Measurements from ENCODE around the gene LGI2. TPM values are rescaled to one million over a fixed set of nuclear protein-coding genes. Genes with fewer than 3 reads are reported as not detected.

The LGI2 gene
- total RNA-seq, 8 experiments from 2014 or later: 1.4 to 10.9 (median 7.5) TPM

GRCh38 chr4:24980740-24981139 lies 50.0 kb downstream of the LGI2 start:
- no peak overlapping the region for H3K27ac ChIP-seq
- in situ Hi-C loops (cut with MboI; ENCODE audit: low pct_unique_long_range_greater_than_20kb in 2 of 9, low sequenced_read_pairs in 9 of 9, unreplicated experiment in 9 of 9): loop anchor here in 4 of 9 experiments (25.0 kb wide), 2 partner anchors 157 to 493 kb away; no protein-coding TSS in a partner anchor

GRCh38 chr4:24980064-24980690 lies 50.6 kb downstream of the LGI2 start:
- H3K4me1 ChIP-seq (replicated peaks in 1 of 2): peaks cover 0 to 10% of the 10 kb centered on the region in 2 donors
- peak in 7 of 8 experiments; percentile 36 to 83 (median 57) for ATAC-seq (replicated peaks in 6 of 8)
- WGBS, 10 experiments: 0 to 50% (median 25%) methylated on average over 4 to 13 of the region's 17 CpGs
- peak overlapping the region in 3 of 5 donors; percentile 4 to 25 (median 7) for H3K4me3 ChIP-seq
- in situ Hi-C loops (cut with MboI; ENCODE audit: low pct_unique_long_range_greater_than_20kb in 2 of 9, low sequenced_read_pairs in 9 of 9, unreplicated experiment in 9 of 9): loop anchor here in 4 of 9 experiments (25.0 kb wide), 2 partner anchors 157 to 493 kb away; no protein-coding TSS in a partner anchor
- H3K27ac ChIP-seq: no peak overlapping the region

More at GRCh38 chr4:24980740-24981139, 50.0 kb downstream of the LGI2 start:
- peak in 5 of 8 experiments; percentile 38 to 67 (median 61) for ATAC-seq (replicated peaks in 6 of 8)
- WGBS, 10 experiments: 34 to 100% (median 59%) methylated on average over 1 to 5 of the region's 5 CpGs; no CpG with 5 or more reads in 1 of the 10 experiments
- Histone ChIP-seq H3K4me3 (no peak overlapping the region), H3K4me1 (replicated peaks in 1 of 2) (peaks cover 0 to 10% of the 10 kb centered on the region in 2 donors)

GRCh38 chr4:24979554-24979953 lies 51.2 kb downstream of the LGI2 start:
- Histone ChIP-seq H3K4me3 (no peak overlapping the region), H3K4me1 (replicated peaks in 1 of 2) (peaks cover 0 to 10% of the 10 kb centered on the region in 2 donors), H3K27ac (no peak overlapping the region)
- peak in 2 of 8 experiments; percentile 63 to 66 for ATAC-seq (replicated peaks in 6 of 8)
- WGBS, 10 experiments: 5 to 100% (median 89%) methylated on average over 2 to 7 of the region's 7 CpGs; no CpG with 5 or more reads in 1 of the 10 experiments
- in situ Hi-C loops (cut with MboI; ENCODE audit: low pct_unique_long_range_greater_than_20kb in 2 of 9, low sequenced_read_pairs in 9 of 9, unreplicated experiment in 9 of 9): loop anchor here in 4 of 9 experiments (25.0 kb wide), 2 partner anchors 158 to 492 kb away; no protein-coding TSS in a partner anchor

- ATAC-seq (replicated peaks in 6 of 8): no peak
- 38 to 100% (median 91%) methylated on average over 2 to 9 of the region's 9 CpGs; no CpG with 5 or more reads in 1 of the 10 experiments for WGBS, 10 experiments
Measured at GRCh38 chr4:24978291-24979075, 52.3 kb downstream of the LGI2 start.

GRCh38 chr4:24975510-24975909 lies 55.2 kb downstream of the LGI2 start:
- H3K4me3 ChIP-seq: no peak overlapping the region
- 38 to 100% (median 70%) methylated on average over 1 to 2 of the region's 4 CpGs; no CpG with 5 or more reads in 6 of the 10 experiments for WGBS, 10 experiments
- peaks cover 0 to 3% of the 10 kb centered on the region in 2 donors for H3K4me1 ChIP-seq (replicated peaks in 1 of 2)
- ATAC-seq (replicated peaks in 6 of 8): no peak
- in situ Hi-C loops (cut with MboI; ENCODE audit: low pct_unique_long_range_greater_than_20kb in 2 of 9, low sequenced_read_pairs in 9 of 9, unreplicated experiment in 9 of 9): loop anchor here in 4 of 9 experiments (25.0 kb wide), 2 partner anchors 162 to 488 kb away; no protein-coding TSS in a partner anchor
- no peak overlapping the region for H3K27ac ChIP-seq

More at GRCh38 chr4:24978291-24979075, 52.3 kb downstream of the LGI2 start:
- Histone ChIP-seq H3K27ac (no peak overlapping the region), H3K4me1 (replicated peaks in 1 of 2) (peaks cover 0 to 10% of the 10 kb centered on the region in 2 donors), H3K4me3 (no peak overlapping the region)
- in situ Hi-C loops (cut with MboI; ENCODE audit: low pct_unique_long_range_greater_than_20kb in 2 of 9, low sequenced_read_pairs in 9 of 9, unreplicated experiment in 9 of 9): loop anchor here in 4 of 9 experiments (25.0 kb wide), 2 partner anchors 159 to 491 kb away; no protein-coding TSS in a partner anchor

- ATAC-seq (replicated peaks in 6 of 8): no peak
- WGBS, 10 experiments: 30 to 94% (median 79%) methylated on average over 2 to 12 of the region's 24 CpGs; no CpG with 5 or more reads in 3 of the 10 experiments
- in situ Hi-C loops (cut with MboI; ENCODE audit: low pct_unique_long_range_greater_than_20kb in 2 of 9, low sequenced_read_pairs in 9 of 9, unreplicated experiment in 9 of 9): no loop called here
- H3K27ac ChIP-seq: no peak overlapping the region
- no peak overlapping the region for H3K4me3 ChIP-seq
- H3K4me1 ChIP-seq (replicated peaks in 1 of 2): no peaks in the 10 kb centered on the region
Measured at GRCh38 chr4:24973747-24974601, 56.8 kb downstream of the LGI2 start.

- Histone ChIP-seq H3K4me1 (replicated peaks in 1 of 2) (no peaks in the 10 kb centered on the region), H3K4me3 (no peak overlapping the region), H3K27ac (no peak overlapping the region)
- in situ Hi-C loops (cut with MboI; ENCODE audit: low pct_unique_long_range_greater_than_20kb in 2 of 9, low sequenced_read_pairs in 9 of 9, unreplicated experiment in 9 of 9): no loop called here
- 10 to 71% (median 31%) methylated on average over 1 to 3 of the region's 3 CpGs; no CpG with 5 or more reads in 2 of the 10 experiments for WGBS, 10 experiments
- peak in 3 of 8 experiments; percentile 16 to 81 (median 43) for ATAC-seq (replicated peaks in 6 of 8)
Measured at GRCh38 chr4:24973404-24973746, 57.4 kb downstream of the LGI2 start.

- WGBS, 10 experiments: 20 to 85% (median 73%) methylated on average over 1 to 7 of the region's 7 CpGs; no CpG with 5 or more reads in 3 of the 10 experiments
- in situ Hi-C loops (cut with MboI; ENCODE audit: low pct_unique_long_range_greater_than_20kb in 2 of 9, low sequenced_read_pairs in 9 of 9, unreplicated experiment in 9 of 9): no loop called here
- Histone ChIP-seq H3K4me1 (replicated peaks in 1 of 2) (no peaks in the 10 kb centered on the region), H3K27ac (no peak overlapping the region), H3K4me3 (no peak overlapping the region)
- ATAC-seq (replicated peaks in 6 of 8): peak in 1 of 8 experiments; percentile 84
Measured at GRCh38 chr4:24971192-24971591, 59.6 kb downstream of the LGI2 start.

GRCh38 chr4:24970635-24971034 lies 60.1 kb downstream of the LGI2 start:
- no peak for ATAC-seq (replicated peaks in 6 of 8)
- in situ Hi-C loops (cut with MboI; ENCODE audit: low pct_unique_long_range_greater_than_20kb in 2 of 9, low sequenced_read_pairs in 9 of 9, unreplicated experiment in 9 of 9): no loop called here
- 100% methylated on average over 1 to 2 of the region's 2 CpGs; no CpG with 5 or more reads in 8 of the 10 experiments for WGBS, 10 experiments
- Histone ChIP-seq H3K4me3 (no peak overlapping the region), H3K4me1 (replicated peaks in 1 of 2) (no peaks in the 10 kb centered on the region), H3K27ac (no peak overlapping the region)

- Histone ChIP-seq H3K4me3 (no peak overlapping the region), H3K4me1 (replicated peaks in 1 of 2) (no peaks in the 10 kb centered on the region), H3K27ac (no peak overlapping the region)
- ATAC-seq (replicated peaks in 6 of 8): no peak
- in situ Hi-C loops (cut with MboI; ENCODE audit: low pct_unique_long_range_greater_than_20kb in 2 of 9, low sequenced_read_pairs in 9 of 9, unreplicated experiment in 9 of 9): no loop called here
- WGBS, 10 experiments: 20 to 92% (median 60%) methylated on average over 2 to 3 of the region's 5 CpGs; no CpG with 5 or more reads in 5 of the 10 experiments
Measured at GRCh38 chr4:24970191-24970590, 60.6 kb downstream of the LGI2 start.

GRCh38 chr4:24969486-24969885 lies 61.3 kb downstream of the LGI2 start:
- Histone ChIP-seq H3K4me1 (replicated peaks in 1 of 2) (no peaks in the 10 kb centered on the region), H3K27ac (no peak overlapping the region), H3K4me3 (no peak overlapping the region)
- no peak for ATAC-seq (replicated peaks in 6 of 8)
- 8 to 97% (median 64%) methylated on average over 1 to 5 of the region's 6 CpGs; no CpG with 5 or more reads in 5 of the 10 experiments for WGBS, 10 experiments
- in situ Hi-C loops (cut with MboI; ENCODE audit: low pct_unique_long_range_greater_than_20kb in 2 of 9, low sequenced_read_pairs in 9 of 9, unreplicated experiment in 9 of 9): no loop called here

GRCh38 chr4:24968992-24969391 lies 61.8 kb downstream of the LGI2 start:
- in situ Hi-C loops (cut with MboI; ENCODE audit: low pct_unique_long_range_greater_than_20kb in 2 of 9, low sequenced_read_pairs in 9 of 9, unreplicated experiment in 9 of 9): no loop called here
- H3K4me3 ChIP-seq: no peak overlapping the region
- ATAC-seq (replicated peaks in 6 of 8): no peak
- no peak overlapping the region for H3K27ac ChIP-seq
- WGBS, 10 experiments: 40 to 100% (median 70%) methylated on average over 1 to 2 of the region's 3 CpGs; no CpG with 5 or more reads in 3 of the 10 experiments
- H3K4me1 ChIP-seq (replicated peaks in 1 of 2): no peaks in the 10 kb centered on the region
